HG03095 (cell line): Measurements from ENCODE around the gene NTM.
"Not testable (repeated sequence)": the region's sequence is repeated elsewhere in the genome, so short reads cannot be mapped to it uniquely, and the experiment has no call there.

ENCODE experiments used
- ATAC-seq: cut with Tn5 transposase; IDR thresholded peaks from one replicate; pipeline ENCODE4 v1.9.1; 2021; ENCODE audit warnings: moderate library complexity; ENCODE audit not compliant: unreplicated experiment

NTM gene

DNA sequence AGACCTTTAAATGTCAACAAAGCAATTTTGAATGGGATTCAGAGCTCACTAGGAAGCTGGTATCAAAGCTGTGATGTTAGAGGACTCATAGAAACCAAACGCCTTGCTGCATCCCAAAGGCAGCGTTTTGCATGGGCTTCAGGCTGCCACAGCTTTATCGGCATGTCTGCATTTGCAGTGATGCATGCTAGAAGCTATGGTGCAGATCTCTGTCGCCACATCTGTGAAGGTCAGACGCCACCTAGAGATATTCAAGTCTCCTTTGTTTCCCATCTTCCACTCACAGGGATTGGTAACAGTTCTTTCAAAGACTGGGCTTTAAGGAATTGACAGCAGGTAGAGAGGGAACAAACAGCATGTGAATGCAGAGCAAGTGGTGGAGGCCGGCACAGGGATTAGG lies 47.8 kb downstream of the NTM start:
- no peak for ATAC-seq

DNA sequence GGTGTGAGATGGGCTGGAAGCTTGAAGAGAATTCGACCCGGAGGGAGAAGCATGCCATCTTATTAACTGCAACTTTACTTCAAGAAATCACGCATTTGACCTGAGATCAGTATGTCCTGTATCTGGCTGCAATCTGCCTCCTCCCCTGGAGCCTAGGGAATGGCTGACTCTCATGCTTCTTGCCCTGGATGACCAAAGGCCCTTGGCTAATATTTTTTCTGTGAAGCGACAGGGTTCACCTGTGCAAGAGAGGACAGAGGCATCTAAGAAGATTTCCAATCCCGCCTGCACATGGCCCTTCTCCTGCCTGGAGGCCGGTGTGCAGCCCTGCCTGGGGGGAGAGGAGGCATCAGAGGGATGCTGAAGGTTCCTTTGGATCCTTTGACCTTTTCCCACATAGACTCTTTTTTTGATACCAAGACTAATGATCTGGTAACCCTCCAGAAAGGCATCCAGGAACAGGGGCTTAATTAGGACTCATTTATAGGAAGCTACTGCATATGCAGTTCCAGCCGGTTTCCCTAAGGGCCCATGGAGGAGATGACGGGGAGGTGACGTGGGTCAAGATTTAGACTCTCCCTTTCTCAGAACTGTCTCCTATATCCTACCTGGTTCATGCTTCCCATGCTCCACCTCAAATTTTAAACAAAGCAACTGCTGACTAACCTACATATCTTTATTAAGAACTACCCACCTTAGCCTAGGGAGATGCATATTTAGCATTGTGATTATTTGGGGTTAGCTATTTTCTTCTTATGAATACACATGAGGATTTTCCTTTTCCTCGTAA lies 50.8 kb downstream of the NTM start:
- no peak for ATAC-seq

DNA sequence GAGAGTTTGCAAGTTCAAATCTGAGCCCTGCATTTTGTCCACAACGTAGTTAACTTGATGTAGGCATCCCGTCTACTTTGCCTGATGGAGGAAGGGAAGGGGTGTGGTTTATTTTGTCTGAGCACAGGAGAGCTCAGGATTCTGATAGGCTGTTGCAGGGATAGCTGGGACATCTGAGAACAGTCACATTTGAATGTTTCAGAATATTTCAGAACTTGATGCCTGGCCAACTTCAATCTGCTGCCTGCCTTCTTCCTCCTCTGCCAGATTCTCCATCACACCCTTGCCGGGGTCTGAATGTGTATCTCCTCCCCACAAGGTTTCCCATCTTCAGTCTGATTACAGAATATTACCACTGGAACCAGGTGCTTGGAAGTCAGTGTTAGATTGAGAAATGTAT lies 51.6 kb downstream of the NTM start:
- no peak for ATAC-seq

DNA sequence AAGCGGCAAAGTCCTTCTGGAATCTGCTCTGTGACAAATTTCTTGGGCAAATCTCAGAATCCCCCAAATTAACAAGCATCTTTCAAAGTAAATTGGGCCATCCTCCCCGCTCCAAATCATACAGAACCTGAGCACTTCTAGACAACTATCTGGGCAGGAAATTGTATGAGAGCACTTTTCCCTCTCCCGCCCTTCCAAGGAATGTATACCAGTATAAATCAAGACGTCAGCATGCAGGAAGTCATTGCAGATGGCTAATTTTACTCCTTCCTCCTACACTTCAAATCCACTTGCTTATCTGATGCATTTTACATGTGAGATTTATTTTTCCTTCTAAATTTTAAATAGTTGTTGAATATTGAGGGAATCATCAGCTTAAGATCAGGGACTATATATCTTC lies 52.1 kb downstream of the NTM start:
- no peak for ATAC-seq

DNA sequence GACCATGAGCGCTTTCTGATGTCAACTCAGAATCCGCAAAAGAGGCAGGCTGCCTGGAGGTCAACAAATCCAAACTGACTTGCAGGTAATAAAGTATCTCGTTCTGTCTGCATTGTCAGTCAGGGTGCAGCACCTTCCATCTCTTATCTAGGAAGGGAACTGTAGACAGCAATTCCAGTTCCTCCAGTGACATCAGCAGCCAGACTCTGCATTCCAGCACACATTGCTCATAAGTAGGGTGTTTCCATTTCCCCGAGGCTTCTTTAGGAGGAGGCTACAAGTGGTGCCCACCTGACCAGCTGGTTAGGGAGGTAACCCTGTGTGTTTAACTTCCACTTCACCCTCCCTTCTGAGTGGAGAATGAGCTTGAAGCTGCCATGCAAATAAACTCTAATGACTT lies 53.3 kb downstream of the NTM start:
- ATAC-seq: no peak

DNA sequence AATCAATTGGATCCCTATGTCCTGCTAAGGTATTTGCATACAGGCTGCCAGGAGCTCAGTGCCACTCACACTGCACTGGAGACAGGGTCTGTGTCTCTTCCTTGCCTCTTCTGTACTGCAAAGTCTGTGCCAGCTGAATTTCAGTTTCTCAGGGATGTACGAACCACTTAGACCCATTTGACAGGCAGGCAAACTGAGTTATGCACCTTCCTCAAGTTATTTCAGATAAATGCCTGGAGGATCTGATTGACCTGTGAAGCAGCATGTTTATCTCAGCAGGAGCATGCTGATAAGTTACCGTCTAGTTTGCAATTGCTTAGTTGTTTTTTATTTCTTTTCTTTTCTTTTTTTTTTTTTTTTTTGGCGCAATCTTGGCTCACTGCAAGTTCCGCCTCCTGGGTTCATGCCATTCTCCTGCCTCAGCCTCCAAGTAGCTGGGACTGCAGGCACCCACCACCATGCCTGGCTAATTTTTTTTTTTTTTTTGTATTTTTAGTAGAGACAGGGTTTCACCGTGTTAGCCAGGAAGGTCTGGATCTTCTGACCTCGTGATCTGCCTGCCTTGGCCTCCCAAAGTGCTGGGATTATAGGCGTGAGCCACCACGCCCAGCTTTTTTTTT lies 54.0 kb downstream of the NTM start:
- ATAC-seq: not testable (repeated sequence)

DNA sequence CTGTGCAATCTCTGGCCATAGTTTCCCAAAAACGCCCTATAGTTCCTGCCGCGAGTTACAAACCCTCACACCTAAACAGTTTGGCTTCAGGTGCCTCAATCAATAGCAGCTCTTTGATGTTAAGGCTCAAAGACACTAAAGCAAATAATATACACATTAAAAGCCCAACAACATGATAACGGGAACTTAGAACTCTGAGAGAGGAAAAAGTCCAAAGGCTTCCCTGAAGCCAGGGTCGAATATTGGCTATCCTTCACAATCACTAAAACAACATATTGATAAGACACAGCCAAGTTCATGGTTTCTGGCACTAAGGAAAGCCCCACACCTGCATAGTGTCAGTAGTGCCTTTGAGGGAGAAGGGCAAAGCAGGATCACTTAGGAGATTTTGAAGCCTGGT lies 54.9 kb downstream of the NTM start:
- no peak for ATAC-seq

DNA sequence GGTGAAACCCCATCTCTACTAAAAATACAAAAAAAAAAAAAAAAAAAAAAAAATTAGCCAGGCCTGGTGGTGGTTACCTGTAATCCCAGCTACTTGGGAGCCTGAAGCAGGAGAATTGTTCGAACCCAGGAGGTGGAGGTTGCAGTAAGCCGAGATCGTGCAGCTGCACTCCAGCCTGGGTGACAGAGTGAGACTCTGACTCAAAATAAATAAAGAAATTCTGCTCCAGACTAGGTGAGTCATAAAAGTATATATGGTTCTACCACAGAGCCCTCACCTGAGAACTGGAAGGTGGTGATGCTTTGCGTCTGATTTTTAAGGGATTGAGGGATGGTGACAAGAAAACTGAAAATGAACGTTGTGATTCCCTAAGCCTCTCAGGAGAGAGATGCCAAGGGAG lies 58.4 kb downstream of the NTM start:
- ATAC-seq: no peak

DNA sequence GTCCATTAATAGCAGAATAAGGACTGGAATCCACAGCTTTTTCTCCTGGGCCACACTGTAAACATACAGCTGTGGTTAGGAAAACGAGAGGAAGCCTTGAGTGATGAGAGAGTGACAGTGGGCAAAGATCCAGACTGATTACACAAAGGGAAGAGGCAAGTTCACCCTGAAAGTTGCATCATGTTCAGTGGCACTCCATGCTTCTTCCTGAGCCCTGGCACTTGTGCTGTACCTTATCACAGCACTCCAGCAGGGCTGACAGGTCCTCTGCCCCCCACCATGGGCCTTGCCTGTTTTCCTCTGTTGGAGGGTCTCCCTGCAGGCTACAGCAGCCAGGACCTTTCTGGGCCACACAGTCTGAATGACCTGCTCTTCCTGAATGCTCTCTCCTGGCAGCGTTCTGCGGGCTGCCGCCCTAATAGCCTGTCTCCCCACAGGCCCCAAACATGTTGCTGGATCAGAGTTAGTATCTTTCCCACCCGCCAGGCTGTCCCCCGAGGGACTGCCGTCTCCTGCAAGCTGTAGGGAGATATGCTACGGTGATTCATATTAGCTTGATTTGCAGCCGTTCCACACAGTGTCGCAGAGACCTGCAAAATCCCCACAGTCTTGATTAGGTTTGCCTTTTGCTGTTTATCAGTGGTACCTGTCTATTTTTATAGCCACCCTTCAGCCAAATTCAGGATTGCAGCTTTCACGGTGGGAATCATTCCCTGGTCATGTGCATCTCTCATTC lies 60.2 kb downstream of the NTM start:
- ATAC-seq: no peak

DNA sequence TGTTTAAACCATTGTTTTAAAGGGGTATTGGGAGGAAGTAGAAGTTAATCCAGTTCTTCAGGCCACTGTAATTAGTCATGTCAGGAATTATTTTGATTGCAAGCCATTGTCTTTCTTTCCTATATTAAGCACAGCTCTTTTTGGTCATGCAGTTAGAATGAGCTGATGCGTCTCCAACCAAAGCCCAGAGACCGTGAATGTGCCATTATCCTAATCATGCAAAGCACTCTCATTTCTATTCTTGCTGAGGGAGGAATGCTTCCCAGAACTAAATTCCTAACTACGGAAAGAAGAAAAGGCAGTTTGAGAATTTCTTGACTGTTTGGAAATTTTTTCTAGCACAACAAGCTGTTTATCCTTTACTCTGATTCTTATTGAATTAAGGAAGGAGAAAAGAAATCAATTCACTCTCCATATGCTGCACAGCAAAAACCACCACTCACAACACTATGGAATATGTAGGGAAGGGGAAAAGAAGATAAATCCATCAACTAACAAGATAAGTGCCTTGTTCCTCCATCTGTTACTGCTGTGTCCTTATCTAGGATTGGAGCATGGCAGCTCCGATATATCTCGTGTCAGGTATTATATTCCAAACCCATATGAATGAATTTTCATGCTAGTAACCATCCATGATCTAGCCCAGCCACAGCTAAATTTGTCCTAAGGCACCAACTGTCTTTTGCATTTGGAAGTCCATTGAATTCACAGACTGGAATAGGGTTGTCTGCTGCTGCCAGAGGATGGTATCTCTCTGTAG lies 70.8 kb downstream of the NTM start:
- ATAC-seq: no peak

DNA sequence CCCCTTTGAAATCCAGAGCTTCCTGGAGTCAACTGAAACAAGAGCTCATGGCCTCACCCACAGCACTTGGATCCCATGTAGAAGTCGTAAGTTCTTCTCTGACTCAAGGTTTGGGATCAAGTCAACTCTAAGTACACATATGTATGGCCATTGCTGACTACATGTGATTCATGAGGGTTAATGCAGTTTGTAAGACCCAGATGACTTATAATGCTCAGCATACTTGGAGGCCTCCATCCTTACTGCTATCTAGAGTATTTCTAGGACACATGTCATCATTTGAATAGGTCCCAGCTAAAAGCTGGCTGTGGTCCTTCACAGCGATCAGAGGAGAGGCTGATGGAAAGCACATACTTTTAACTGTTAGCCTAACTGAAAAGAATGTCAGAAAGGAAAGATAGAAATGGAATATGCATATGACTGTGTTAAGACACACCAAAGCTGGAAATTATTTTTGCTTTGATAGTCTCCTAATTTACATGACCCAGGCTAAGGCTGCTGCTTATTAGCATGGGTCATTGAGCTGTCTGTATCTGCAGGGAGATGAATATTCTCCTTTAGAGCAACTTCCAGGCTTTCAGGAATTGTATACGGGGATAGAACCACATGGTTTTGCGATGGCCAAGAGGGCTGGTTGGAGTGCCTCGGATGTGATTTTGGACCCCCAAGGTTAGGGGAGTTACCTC lies 76.3 kb downstream of the NTM start:
- ATAC-seq: no peak

DNA sequence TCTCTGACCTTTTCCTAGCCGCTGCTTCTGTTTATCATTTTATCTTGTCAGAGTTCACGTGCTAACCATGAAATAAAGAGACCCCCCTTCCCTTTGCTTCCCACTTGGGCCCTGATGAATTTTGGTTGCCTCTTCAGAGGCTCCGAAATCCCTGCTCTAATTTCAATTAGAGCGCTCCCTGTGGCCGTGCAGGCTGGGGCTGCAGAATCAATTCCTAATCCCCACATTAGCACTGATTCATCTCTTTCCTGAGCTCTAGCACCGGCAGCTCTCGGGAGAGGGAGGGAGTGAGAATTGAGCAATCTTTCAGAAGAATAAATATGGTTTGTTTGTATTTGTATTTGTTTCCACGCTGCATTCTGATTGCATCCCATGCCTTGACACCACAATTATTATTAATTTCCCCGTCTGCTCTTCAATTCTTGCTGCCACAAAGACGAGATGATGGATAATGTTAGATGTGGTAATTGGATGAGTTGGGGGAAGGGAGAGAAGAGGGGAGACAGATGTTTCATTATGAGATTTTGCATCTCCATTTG lies 76.9 kb downstream of the NTM start:
- no peak for ATAC-seq

DNA sequence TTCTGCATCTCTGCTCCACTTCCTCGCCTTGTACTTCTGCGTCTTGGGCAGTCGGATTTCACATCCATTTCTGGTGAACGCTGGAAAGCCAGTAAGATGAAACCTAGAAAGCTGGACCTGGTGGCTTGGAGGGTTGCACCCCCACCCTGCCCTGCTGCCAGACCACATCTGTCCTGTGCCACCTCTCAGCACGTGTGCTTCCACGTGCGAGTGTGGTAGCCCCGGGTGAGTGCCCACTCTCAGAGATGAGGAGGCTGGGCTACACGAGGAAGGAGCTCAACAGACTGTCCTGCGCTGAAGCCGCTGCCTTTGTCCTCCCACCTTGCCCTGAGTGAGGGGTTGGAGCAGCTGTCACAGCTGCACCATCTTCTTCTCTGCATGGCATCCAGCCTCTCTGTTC lies 77.5 kb downstream of the NTM start:
- no peak for ATAC-seq

DNA sequence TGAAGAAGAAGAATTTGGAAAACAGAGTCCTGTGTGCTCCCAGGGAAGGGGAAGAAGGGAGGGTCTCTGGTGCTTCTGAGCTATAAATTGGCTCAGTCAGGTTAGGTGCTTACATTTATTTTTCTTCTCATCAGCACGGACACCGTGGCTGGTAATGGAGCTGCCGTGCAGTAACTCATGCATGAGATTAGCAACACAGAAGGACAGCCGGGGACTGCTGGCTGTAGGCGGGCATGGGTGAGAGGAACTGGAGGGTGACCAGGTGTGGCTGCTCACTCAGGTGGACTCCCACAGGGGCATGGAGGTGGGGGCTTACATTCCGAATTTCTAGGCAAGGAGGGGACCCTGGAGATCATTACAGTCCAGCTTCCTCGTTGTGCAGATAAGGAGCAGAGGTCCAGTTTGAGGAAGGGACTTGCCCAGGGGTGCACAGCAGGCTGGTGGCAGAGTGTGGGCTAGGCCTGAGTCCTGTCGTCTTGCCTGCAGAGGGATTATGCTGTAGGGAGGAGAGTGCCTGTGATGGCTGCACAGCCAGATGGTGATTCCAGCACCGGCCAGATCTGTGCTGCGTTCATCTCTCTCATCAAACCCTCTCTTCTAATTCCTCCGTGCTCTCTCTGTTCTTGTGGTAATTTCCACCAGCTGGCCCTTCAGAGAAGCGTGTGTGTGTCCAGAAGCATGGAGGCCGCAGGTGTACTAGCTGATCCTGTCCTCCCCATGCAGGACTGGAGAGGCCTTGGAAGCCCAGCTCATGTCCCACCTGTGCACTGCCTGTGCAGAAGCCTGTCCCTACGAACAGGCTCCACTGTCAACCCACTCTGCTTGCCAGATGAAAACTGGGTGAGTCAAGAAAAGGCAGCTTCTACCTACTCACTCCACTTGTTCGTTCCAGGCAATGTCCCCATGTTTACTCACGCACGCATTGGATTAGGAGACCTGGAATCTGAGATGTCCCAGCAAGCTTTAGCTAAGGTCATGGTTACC lies 78.9 kb downstream of the NTM start:
- no peak for ATAC-seq

DNA sequence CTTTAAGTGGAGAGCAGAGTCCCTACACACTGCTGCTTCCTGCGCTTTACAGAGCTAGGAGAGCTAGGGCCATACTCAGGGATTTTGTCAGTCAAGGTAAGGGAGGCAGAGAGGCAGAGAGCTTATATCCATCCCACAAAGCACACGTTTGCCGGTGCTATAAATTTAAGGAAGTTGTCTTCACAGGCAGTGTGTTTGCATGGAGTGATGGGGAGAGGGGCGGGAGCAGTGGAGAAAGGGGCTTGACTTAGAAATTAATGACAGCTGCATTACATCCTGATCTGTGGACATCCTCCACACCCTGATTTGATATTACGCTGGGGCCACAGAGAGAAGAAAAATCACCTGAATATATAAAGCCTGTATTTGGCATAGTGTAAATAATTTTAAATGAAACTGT lies 84.1 kb downstream of the NTM start:
- ATAC-seq: no peak

DNA sequence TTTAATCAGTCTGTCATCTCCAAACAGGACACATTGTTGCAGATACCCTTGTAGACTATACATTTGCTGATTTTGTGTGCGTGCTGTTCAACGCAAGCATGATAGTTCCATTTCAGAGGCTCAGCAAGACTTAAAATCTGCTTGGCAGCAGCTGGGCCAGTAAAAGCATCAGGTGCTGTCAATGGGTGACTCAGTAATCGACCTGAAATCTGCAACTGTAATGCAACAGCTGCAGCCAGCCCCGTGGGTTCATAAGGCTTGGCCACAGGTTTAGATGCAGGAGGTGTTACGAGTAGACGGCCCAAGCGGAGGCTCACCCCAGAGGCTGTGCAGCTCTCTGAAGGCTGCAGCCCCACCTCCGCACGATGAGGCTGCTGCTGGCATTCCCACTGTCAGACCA lies 84.6 kb downstream of the NTM start:
- ATAC-seq: no peak

DNA sequence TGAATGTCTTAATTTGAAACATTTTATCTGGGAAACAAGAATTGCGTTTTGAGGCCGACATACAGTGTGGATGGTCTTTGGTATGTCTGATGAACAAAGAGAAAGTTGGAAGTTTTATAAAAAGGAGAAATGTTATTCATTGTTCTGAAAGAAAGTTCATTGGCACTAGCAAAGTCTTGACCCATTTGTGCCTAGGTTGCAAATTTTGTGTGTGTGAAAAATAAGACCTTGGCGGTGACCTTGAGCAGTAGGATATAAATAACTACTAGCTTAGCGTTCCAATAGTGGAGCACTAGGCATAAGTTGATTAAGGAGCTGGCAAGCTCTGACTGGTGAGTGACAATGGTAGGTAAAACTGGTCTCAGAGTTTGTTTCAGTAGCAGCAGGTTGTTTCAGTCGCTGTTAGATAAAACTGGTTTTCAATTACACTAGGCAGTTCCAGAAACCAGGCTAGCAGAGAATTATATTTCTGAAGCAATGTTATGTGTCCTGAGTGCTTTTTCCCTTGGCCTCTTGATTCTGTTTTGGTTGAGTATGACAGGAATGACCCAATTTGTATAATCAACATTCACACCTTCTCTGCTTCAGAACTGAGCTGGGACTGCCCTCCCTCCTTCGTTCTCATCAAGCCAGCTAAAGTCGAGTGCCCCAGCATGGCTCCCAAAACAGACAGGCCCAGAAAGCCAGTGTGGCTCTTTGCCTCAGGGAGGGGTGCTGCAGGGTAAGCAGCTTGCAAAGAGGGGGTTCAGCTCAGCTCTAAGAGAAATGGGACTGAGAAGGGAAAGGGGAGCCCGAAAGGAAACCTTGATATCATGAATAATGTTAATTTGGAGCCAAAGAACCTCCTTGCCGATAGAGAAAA lies 85.7 kb downstream of the NTM start:
- ATAC-seq: no peak

DNA sequence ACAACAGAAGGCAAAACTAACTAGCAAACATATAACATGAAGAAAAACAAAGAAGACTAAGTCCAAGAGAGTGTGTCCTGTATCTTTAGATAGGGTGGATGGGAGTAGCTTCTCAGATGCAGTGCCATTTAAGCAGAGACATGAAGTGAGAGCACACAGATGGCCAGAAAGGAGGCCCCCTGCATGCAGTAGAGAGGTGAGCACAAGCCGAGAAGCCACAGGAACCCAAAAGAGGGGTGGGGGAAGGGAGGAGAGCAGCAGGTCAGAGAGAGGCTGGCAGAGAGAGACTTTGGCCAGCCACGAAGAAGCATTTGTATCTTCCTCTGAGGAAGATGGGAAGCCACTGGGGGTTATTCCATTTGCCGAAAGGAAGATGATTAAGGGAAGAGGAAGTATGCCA lies 86.7 kb downstream of the NTM start:
- ATAC-seq: no peak
